Measurements from ENCODE around the gene CCR5AS.

The CCR5AS gene

GRCh38 chr3:46375218-46375617 is 31.6 kb downstream of the CCR5AS start:
- Histone ChIP-seq H3K9me3 (ENCODE audit: control insufficient read depth, low read length) (no peaks in the 10 kb centered on the region), H3K36me3 (ENCODE audit: control insufficient read depth, insufficient read depth, low read length) (no peaks in the 10 kb centered on the region), H3K4me3 (ENCODE audit: extremely low read depth, insufficient read depth, low read length, poor library complexity, severe bottlenecking) (no peak overlapping the region), H3K27ac (ENCODE audit: low read depth, low read length, severe bottlenecking) (no peak overlapping the region), H3K4me1 (ENCODE audit: control insufficient read depth, insufficient read depth, low read length, poor library complexity, severe bottlenecking) (peaks cover 5% of the 10 kb centered on the region)
- 100% methylated on average over 1 of the region's 2 CpGs; no CpG with 5 or more reads in 1 of the 2 experiments for WGBS, 2 experiments (ENCODE audit: insufficient coverage in 2 of 2)

- peaks cover 5% of the 10 kb centered on the region for H3K4me1 ChIP-seq (ENCODE audit: control insufficient read depth, insufficient read depth, low read length, poor library complexity, severe bottlenecking)
- H3K36me3 ChIP-seq (ENCODE audit: control insufficient read depth, insufficient read depth, low read length), result no peaks in the 10 kb centered on the region
- no peak overlapping the region for H3K4me3 ChIP-seq (ENCODE audit: extremely low read depth, insufficient read depth, low read length, poor library complexity, severe bottlenecking)
- H3K27ac ChIP-seq (ENCODE audit: low read depth, low read length, severe bottlenecking), result no peak overlapping the region
- whole genome bisulfite sequencing, 2 experiments (ENCODE audit: insufficient coverage in 2 of 2), result 74 to 86% methylated on average over 3 of the region's 3 CpGs
- H3K9me3 ChIP-seq (ENCODE audit: control insufficient read depth, low read length), result no peaks in the 10 kb centered on the region
These were observed 32.1 kb downstream of the CCR5AS start for GRCh38 chr3:46374755-46375154.

GRCh38 chr3:46372492-46373359 is 34.1 kb downstream of the CCR5AS start:
- peaks cover 5% of the 10 kb centered on the region for H3K4me1 ChIP-seq (ENCODE audit: control insufficient read depth, insufficient read depth, low read length, poor library complexity, severe bottlenecking)
- no peak overlapping the region for H3K4me3 ChIP-seq (ENCODE audit: extremely low read depth, insufficient read depth, low read length, poor library complexity, severe bottlenecking)
- H3K36me3 ChIP-seq (ENCODE audit: control insufficient read depth, insufficient read depth, low read length), result no peaks in the 10 kb centered on the region
- H3K9me3 ChIP-seq (ENCODE audit: control insufficient read depth, low read length), result no peaks in the 10 kb centered on the region
- no peak overlapping the region for H3K27ac ChIP-seq (ENCODE audit: low read depth, low read length, severe bottlenecking)
- WGBS, 2 experiments (ENCODE audit: insufficient coverage in 2 of 2), result 92 to 94% methylated on average over 4 to 6 of the region's 9 CpGs

- H3K36me3 ChIP-seq (ENCODE audit: control insufficient read depth, insufficient read depth, low read length), result no peaks in the 10 kb centered on the region
- peaks cover 5% of the 10 kb centered on the region for H3K4me1 ChIP-seq (ENCODE audit: control insufficient read depth, insufficient read depth, low read length, poor library complexity, severe bottlenecking)
- no peak overlapping the region for H3K27ac ChIP-seq (ENCODE audit: low read depth, low read length, severe bottlenecking)
- H3K4me3 ChIP-seq (ENCODE audit: extremely low read depth, insufficient read depth, low read length, poor library complexity, severe bottlenecking), result no peak overlapping the region
- 81 to 83% methylated on average over 6 to 8 of the region's 10 CpGs for WGBS, 2 experiments (ENCODE audit: insufficient coverage in 2 of 2)
- no peaks in the 10 kb centered on the region for H3K9me3 ChIP-seq (ENCODE audit: control insufficient read depth, low read length)
These were observed 35.1 kb downstream of the CCR5AS start for GRCh38 chr3:46371519-46372340.

- WGBS, 2 experiments (ENCODE audit: insufficient coverage in 2 of 2), result 96 to 100% methylated on average over 1 to 3 of the region's 5 CpGs
- Histone ChIP-seq H3K4me1 (ENCODE audit: control insufficient read depth, insufficient read depth, low read length, poor library complexity, severe bottlenecking) (peaks cover 5% of the 10 kb centered on the region), H3K4me3 (ENCODE audit: extremely low read depth, insufficient read depth, low read length, poor library complexity, severe bottlenecking) (no peak within 1 kb of the TSS), H3K27ac (ENCODE audit: low read depth, low read length, severe bottlenecking) (no peak within 1 kb of the TSS), H3K9me3 (ENCODE audit: control insufficient read depth, low read length) (no peaks in the 10 kb centered on the region), H3K36me3 (ENCODE audit: control insufficient read depth, insufficient read depth, low read length) (no peaks in the 10 kb centered on the region)
These were observed 35.9 kb downstream of the CCR5AS start, which contains the start of gene CCR5 for GRCh38 chr3:46370839-46371518. CCR5 (plus strand) TSS chr3:46370946; CDS start chr3:46372903, 1,957 bp downstream.

GRCh38 chr3:46369675-46370132 is 37.2 kb downstream of the CCR5AS start:
- Histone ChIP-seq H3K4me1 (ENCODE audit: control insufficient read depth, insufficient read depth, low read length, poor library complexity, severe bottlenecking) (peaks cover 5% of the 10 kb centered on the region), H3K27ac (ENCODE audit: low read depth, low read length, severe bottlenecking) (no peak overlapping the region), H3K4me3 (ENCODE audit: extremely low read depth, insufficient read depth, low read length, poor library complexity, severe bottlenecking) (no peak overlapping the region), H3K36me3 (ENCODE audit: control insufficient read depth, insufficient read depth, low read length) (no peaks in the 10 kb centered on the region), H3K9me3 (ENCODE audit: control insufficient read depth, low read length) (no peaks in the 10 kb centered on the region)
- WGBS, 2 experiments (ENCODE audit: insufficient coverage in 2 of 2), result 78 to 81% methylated on average over 2 to 4 of the region's 6 CpGs

- Histone ChIP-seq H3K4me3 (ENCODE audit: extremely low read depth, insufficient read depth, low read length, poor library complexity, severe bottlenecking) (no peak overlapping the region), H3K36me3 (ENCODE audit: control insufficient read depth, insufficient read depth, low read length) (no peaks in the 10 kb centered on the region), H3K4me1 (ENCODE audit: control insufficient read depth, insufficient read depth, low read length, poor library complexity, severe bottlenecking) (peaks cover 5% of the 10 kb centered on the region), H3K9me3 (ENCODE audit: control insufficient read depth, low read length) (no peaks in the 10 kb centered on the region), H3K27ac (ENCODE audit: low read depth, low read length, severe bottlenecking) (no peak overlapping the region)
- 100% methylated on average over 3 to 4 of the region's 4 CpGs for WGBS, 2 experiments (ENCODE audit: insufficient coverage in 2 of 2)
These were observed 37.7 kb downstream of the CCR5AS start for GRCh38 chr3:46369151-46369550.

- Histone ChIP-seq H3K4me1 (ENCODE audit: control insufficient read depth, insufficient read depth, low read length, poor library complexity, severe bottlenecking) (peaks cover 5% of the 10 kb centered on the region), H3K36me3 (ENCODE audit: control insufficient read depth, insufficient read depth, low read length) (no peaks in the 10 kb centered on the region), H3K9me3 (ENCODE audit: control insufficient read depth, low read length) (no peaks in the 10 kb centered on the region), H3K27ac (ENCODE audit: low read depth, low read length, severe bottlenecking) (no peak overlapping the region), H3K4me3 (ENCODE audit: extremely low read depth, insufficient read depth, low read length, poor library complexity, severe bottlenecking) (no peak overlapping the region)
- 40 to 51% methylated on average over 3 of the region's 7 CpGs for WGBS, 2 experiments (ENCODE audit: insufficient coverage in 2 of 2)
These were observed 38.3 kb downstream of the CCR5AS start for GRCh38 chr3:46368569-46368968.

GRCh38 chr3:46367811-46368210 is 39.1 kb downstream of the CCR5AS start:
- H3K36me3 ChIP-seq (ENCODE audit: control insufficient read depth, insufficient read depth, low read length), result no peaks in the 10 kb centered on the region
- H3K4me1 ChIP-seq (ENCODE audit: control insufficient read depth, insufficient read depth, low read length, poor library complexity, severe bottlenecking), result peaks cover 5% of the 10 kb centered on the region
- no peak overlapping the region for H3K27ac ChIP-seq (ENCODE audit: low read depth, low read length, severe bottlenecking)
- WGBS, 2 experiments (ENCODE audit: insufficient coverage in 2 of 2), result 96 to 98% methylated on average over 3 to 4 of the region's 5 CpGs
- H3K4me3 ChIP-seq (ENCODE audit: extremely low read depth, insufficient read depth, low read length, poor library complexity, severe bottlenecking), result no peak overlapping the region
- H3K9me3 ChIP-seq (ENCODE audit: control insufficient read depth, low read length), result no peaks in the 10 kb centered on the region

- H3K4me1 ChIP-seq (ENCODE audit: control insufficient read depth, insufficient read depth, low read length, poor library complexity, severe bottlenecking), result peaks cover 4% of the 10 kb centered on the region
- no peaks in the 10 kb centered on the region for H3K36me3 ChIP-seq (ENCODE audit: control insufficient read depth, insufficient read depth, low read length)
- H3K4me3 ChIP-seq (ENCODE audit: extremely low read depth, insufficient read depth, low read length, poor library complexity, severe bottlenecking), result no peak overlapping the region
- H3K27ac ChIP-seq (ENCODE audit: low read depth, low read length, severe bottlenecking), result no peak overlapping the region
- H3K9me3 ChIP-seq (ENCODE audit: control insufficient read depth, low read length), result no peaks in the 10 kb centered on the region
- WGBS, 2 experiments (ENCODE audit: insufficient coverage in 2 of 2), result 70 to 100% methylated on average over 1 to 2 of the region's 5 CpGs
These were observed 40.9 kb downstream of the CCR5AS start for GRCh38 chr3:46365737-46366524.
